Adrenal gland (tissue), 12 donors: ENCODE data around the gene PPP2R1A. TPM values are rescaled to one million over a fixed set of nuclear protein-coding genes. Genes with fewer than 3 reads are reported as not detected.
A peak's percentile ranks its signal among the peaks of the same experiment; 100 is the strongest.
"Not testable (repeated sequence)": the region's sequence is repeated elsewhere in the genome, so short reads cannot be mapped to it uniquely, and the experiment has no call there.

Source experiments
- DNase-seq, 7 donors: peaks; one replicate each; pipeline ENCODE4 v3.0.0-alpha.2; 2019 to 2020
- H3K27ac ChIP-seq, 5 donors: fragments of 200-600 bp; sonication (generic) in 4 of 5; 1 replicate in 3 of 5; 2 replicates in 2 of 5; pipeline versions ENCODE4 v1.5.1 to v1.8.0; 2016 to 2020; ENCODE audit warnings: mild to moderate bottlenecking in 1 of 5
- H3K27me3 ChIP-seq: fragments of 200-600 bp; 2 replicates; pipeline ENCODE4 v1.8.0; 2021
- H3K36me3 ChIP-seq, 2 donors: fragments of 200-600 bp; replicated peaks in 1 of 2; 1 replicate in 1 of 2; 2 replicates in 1 of 2; pipeline versions ENCODE4 v1.5.1 to v1.8.0; 2018 to 2022
- H3K4me1 ChIP-seq, 2 donors: fragments of 200-600 bp; replicated peaks in 1 of 2; 1 replicate in 1 of 2; 2 replicates in 1 of 2; pipeline versions ENCODE4 v1.5.1 to v1.8.0; 2018 to 2021
- H3K4me3 ChIP-seq, 4 donors: fragments of 200-600 bp; sonication (generic) in 3 of 4; one replicate each; pipeline ENCODE4 v1.5.1; 2016 to 2018
- H3K9me3 ChIP-seq, 3 donors: fragments of 200-600 bp; sonication (generic) in 1 of 3; replicated peaks in 1 of 3; 1 replicate in 2 of 3; 2 replicates in 1 of 3; pipeline versions ENCODE4 v1.5.1 to v1.8.0; 2016 to 2021
- POLR2A ChIP-seq, 2 donors: fragments of 450-650 bp; IDR thresholded peaks; one replicate each; pipeline ENCODE4 v1.6.1; 2017; ENCODE audit warnings: antibody characterized with exemption in 2 of 2, mild to moderate bottlenecking in 2 of 2, moderate library complexity in 1 of 2
- WGBS, 4 donors: extraction: QIAGEN DNeasy Blood & Tissue Kit in 2 of 4; methylation state at CpG; one replicate each; pipeline versions ENCODE4 v1.1.5 to v1.1.7; 2013 to 2017; 5-methylcytosine and 5-hydroxymethylcytosine counted together
- intact Hi-C, 2 donors: fragments of 100-400 bp; cut with DNase I; formaldehyde crosslinking; loops; one replicate each; pipeline versions ENCODE4 v1.14.1 to v1.15.0; 2022 to 2023
- polyA plus RNA-seq, 3 donors: library from polyadenylated mRNA; stranded (reverse); fragments of 200-250 nt in 2 of 3; fragments of 350-450 nt in 1 of 3; fragmentation: Illumina TruSeq in 1 of 3; extraction: RNeasy Lipid Tissue Mini Kit (QIAGEN cat#74804) in 1 of 3; gene quantifications; one replicate each; pipeline ENCODE4 v1.2.3, GENCODE V29; 2013 to 2014
- total RNA-seq, 9 donors: library from RNA; depleted of rRNA in 4 of 9; stranded (reverse); fragments of >200 nt in 4 of 9; fragments of 120-200 nt in 1 of 9; fragmentation: NEBNext Ultra II Directional in 1 of 9; extraction: Animal tissue kit (Norgen Biotek cat#: 25700) in 1 of 9; gene quantifications; one replicate each; pipeline versions ENCODE4 v1.1.0 to v1.2.4, GENCODE V29; 2013 to 2023
- TF ChIP-seq, protein P1 (sequence below), 6 experiments: fragments of 450-650 bp in 4 of 6; fragments of 200-600 bp in 2 of 6; sonication (generic) in 1 of 6; IDR thresholded peaks; 1 replicate in 5 of 6; 2 replicates in 1 of 6; pipeline versions ENCODE4 v1.5.1 to v1.8.0; 2016 to 2021; ENCODE audit warnings: antibody characterized with exemption in 6 of 6, mild to moderate bottlenecking in 2 of 6, moderate library complexity in 1 of 6
- donor health status: healthy with polysubstance abuse.
- donor health status: Bipolar disorder and iron deficiency.
- donor health status: DM: yes; HTN: yes; CAD: no.
- donor health status: DM: no; HTN: no; CAD: no.
- donor health status: DM: no; HTN: no; CAD: no.
- donor health status: DM: yes; HTN: yes; CAD: no.

Gene PPP2R1A
- total and polyA plus RNA-seq, 12 donors, result 161 to 1,330 (median 371) TPM

DNA sequence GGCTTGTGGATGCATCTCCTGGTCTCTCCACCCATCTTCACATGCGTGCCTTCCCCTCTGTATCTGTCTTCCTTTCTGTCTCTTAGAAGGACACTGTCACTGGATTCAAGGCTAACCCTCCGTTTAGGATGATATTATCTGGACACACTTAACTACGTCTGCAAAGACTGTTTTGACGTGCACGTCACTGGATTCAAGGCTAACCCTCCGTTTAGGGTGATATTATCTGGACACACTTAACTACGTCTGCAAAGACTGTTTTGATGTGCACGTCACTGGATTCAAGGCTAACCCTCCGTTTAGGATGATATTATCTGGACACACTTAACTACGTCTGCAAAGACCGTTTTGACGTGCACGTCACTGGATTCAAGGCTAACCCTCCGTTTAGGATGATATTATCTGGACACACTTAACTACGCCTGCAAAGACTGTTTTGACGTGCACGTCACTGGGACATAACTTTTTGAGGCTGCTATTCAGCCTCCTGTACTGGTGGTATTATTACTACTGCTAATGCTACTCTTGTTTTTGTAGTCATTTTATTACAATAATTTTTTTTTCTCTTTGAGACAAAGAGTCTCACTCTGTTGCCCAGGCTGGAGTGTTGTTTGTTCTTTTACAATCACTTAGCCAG, 11.0 kb downstream of the PPP2R1A start:
- TF ChIP-seq POLR2A (IDR thresholded peaks at IDR 0.05), result peak in 1 of 2 donors; percentile 29
- 39 to 60% (median 51%) methylated on average over 17 of the region's 17 CpGs for WGBS, 4 donors
- H3K9me3 ChIP-seq, intact Hi-C loops, H3K27me3 ChIP-seq, H3K4me3 ChIP-seq: not testable (repeated sequence)
- H3K27ac ChIP-seq, result peak overlapping the region; percentile 70 to 99 (median 85)
- peaks cover 29 to 84% of the 10 kb centered on the region in 2 donors for H3K4me1 ChIP-seq
- peak; percentile 61 to 91 (median 76) for DNase-seq
- H3K36me3 ChIP-seq, result peaks cover 0 to 59% of the 10 kb centered on the region in 2 donors

DNA sequence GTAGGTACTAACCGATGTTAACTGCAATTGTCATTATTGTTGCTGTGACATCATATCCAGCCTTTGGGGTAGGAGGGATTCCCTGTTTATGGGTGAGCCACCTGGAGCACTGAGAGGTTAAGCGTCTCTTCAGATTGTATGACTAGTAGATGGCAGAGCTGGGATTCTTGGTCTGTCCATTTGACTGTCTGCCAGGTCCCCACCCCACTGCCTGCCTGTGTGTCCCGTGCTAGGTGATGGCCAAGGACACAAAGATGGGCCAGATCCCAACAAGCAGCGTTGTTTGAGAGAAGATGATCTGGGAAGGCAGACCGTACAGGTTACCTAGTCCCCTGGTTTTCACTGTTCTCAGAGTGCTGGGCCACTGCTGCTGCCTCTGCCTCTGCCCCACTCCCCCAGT, 16.6 kb downstream of the PPP2R1A start:
- H3K27ac ChIP-seq, result peak overlapping the region in 4 of 5 donors; percentile 34 to 99 (median 60)
- intact Hi-C loops, result no loop called here
- peaks cover 8 to 51% of the 10 kb centered on the region in 2 donors for H3K4me1 ChIP-seq
- H3K36me3 ChIP-seq, result peaks cover 0 to 98% of the 10 kb centered on the region in 2 donors
- TF ChIP-seq POLR2A (IDR thresholded peaks at IDR 0.05), result peak in 1 of 2 donors; percentile 35
- TF ChIP-seq, protein P1, sequence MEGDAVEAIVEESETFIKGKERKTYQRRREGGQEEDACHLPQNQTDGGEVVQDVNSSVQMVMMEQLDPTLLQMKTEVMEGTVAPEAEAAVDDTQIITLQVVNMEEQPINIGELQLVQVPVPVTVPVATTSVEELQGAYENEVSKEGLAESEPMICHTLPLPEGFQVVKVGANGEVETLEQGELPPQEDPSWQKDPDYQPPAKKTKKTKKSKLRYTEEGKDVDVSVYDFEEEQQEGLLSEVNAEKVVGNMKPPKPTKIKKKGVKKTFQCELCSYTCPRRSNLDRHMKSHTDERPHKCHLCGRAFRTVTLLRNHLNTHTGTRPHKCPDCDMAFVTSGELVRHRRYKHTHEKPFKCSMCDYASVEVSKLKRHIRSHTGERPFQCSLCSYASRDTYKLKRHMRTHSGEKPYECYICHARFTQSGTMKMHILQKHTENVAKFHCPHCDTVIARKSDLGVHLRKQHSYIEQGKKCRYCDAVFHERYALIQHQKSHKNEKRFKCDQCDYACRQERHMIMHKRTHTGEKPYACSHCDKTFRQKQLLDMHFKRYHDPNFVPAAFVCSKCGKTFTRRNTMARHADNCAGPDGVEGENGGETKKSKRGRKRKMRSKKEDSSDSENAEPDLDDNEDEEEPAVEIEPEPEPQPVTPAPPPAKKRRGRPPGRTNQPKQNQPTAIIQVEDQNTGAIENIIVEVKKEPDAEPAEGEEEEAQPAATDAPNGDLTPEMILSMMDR (IDR thresholded peaks at IDR 0.05), result no peak
- peak; percentile 73 to 95 (median 89) for DNase-seq
- no peaks in the 10 kb centered on the region for H3K27me3 ChIP-seq
- 36 to 79% (median 57%) methylated on average over 2 to 5 of the region's 5 CpGs for WGBS, 4 donors
- no peak overlapping the region for H3K4me3 ChIP-seq
- H3K9me3 ChIP-seq, result no peaks in the 10 kb centered on the region

DNA sequence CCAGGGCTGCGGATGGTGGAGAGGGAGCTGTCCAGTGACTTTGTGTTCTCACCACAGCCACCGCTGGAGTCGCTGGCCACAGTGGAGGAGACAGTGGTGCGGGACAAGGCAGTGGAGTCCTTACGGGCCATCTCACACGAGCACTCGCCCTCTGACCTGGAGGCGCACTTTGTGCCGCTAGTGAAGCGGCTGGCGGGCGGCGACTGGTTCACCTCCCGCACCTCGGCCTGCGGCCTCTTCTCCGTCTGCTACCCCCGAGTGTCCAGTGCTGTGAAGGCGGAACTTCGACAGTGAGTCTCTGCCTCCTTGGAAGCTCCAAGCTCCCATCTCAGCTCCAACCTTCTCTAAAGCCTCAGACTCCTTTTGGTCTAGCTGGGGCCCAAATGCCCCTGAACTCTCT, 21.4 kb downstream of the PPP2R1A start:
- WGBS, 4 donors, result 91 to 94% (median 92%) methylated on average over 19 to 20 of the region's 20 CpGs
- H3K9me3 ChIP-seq, result no peaks in the 10 kb centered on the region
- no peaks in the 10 kb centered on the region for H3K27me3 ChIP-seq
- peaks cover 0 to 100% of the 10 kb centered on the region in 2 donors for H3K36me3 ChIP-seq
- H3K4me1 ChIP-seq, result peaks cover 6 to 16% of the 10 kb centered on the region in 2 donors
- peak overlapping the region in 1 of 5 donors; percentile 5 for H3K27ac ChIP-seq
- no peak overlapping the region for H3K4me3 ChIP-seq
- DNase-seq, result peak in 1 of 7 donors; percentile 14
- no peak for TF ChIP-seq POLR2A (IDR thresholded peaks at IDR 0.05)
- intact Hi-C loops, result no loop called here

DNA sequence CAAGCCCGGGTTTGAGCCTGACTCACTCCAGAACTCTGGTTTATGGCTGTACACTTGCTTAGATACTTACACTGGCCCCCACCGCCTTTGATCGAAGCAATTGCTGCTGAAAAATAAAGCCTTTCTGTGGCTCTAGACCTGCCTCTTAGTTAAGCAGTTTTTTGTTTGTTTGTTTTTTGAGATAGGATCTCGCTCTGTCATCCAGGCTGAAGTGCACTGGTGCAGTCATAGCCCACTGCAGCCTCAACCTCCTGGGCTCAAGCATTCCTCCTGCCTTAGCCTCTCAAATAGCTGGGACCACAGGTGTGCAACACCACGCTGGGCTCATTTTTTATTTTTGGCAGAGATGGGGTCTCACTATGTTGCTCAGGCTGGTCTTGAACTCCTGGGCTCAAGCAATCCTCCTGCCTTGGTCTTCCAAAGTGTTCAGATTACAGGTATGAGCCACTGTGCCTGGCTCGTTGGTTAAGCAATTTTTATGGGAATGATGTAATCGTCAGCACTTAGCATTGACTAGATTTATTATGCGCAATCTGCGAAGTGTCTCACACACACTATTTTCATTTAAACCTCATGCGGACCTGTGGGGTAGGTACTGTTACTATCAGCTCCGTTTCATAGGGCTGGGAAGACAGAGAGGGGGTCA, 22.2 kb downstream of the PPP2R1A start:
- peak in 1 of 7 donors; percentile 9 for DNase-seq
- TF ChIP-seq, protein P1 (IDR thresholded peaks at IDR 0.05), result no peak
- TF ChIP-seq POLR2A (IDR thresholded peaks at IDR 0.05), result no peak
- Histone ChIP-seq H3K4me3 (no peak overlapping the region), H3K36me3 (peaks cover 0 to 100% of the 10 kb centered on the region in 2 donors), H3K4me1 (peaks cover 0 to 9% of the 10 kb centered on the region in 2 donors), H3K9me3 (no peaks in the 10 kb centered on the region), H3K27me3 (no peaks in the 10 kb centered on the region), H3K27ac (peak overlapping the region in 1 of 5 donors; percentile 26)
- WGBS, 4 donors, result 85 to 89% (median 87%) methylated on average over 10 to 11 of the region's 11 CpGs
- intact Hi-C loops, result no loop called here

DNA sequence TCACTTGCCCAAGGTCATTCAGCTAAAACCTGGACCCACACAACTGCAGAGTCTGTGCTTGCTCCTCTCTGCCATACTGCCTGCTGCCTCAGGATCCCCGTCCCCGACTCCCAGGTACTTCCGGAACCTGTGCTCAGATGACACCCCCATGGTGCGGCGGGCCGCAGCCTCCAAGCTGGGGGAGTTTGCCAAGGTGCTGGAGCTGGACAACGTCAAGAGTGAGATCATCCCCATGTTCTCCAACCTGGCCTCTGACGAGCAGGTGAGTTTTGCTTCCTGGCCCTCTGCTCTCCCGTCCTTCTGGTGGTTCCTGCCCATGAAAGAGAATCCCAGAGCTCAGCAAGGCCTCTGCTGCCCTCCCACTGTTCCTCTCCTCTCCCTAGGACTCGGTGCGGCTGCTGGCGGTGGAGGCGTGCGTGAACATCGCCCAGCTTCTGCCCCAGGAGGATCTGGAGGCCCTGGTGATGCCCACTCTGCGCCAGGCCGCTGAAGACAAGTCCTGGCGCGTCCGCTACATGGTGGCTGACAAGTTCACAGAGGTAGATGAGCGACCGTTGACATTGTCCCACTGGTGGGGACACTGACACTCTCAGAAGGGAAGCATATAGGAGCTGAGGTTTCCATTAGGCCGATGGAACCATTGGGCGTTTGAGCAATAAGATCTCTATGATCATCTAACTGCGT, 22.9 kb downstream of the PPP2R1A start:
- no peaks in the 10 kb centered on the region for H3K27me3 ChIP-seq
- WGBS, 4 donors, result 94 to 98% (median 97%) methylated on average over 14 to 25 of the region's 25 CpGs
- TF ChIP-seq, protein P1 (IDR thresholded peaks at IDR 0.05), result no peak
- TF ChIP-seq POLR2A (IDR thresholded peaks at IDR 0.05), result no peak
- intact Hi-C loops, result no loop called here
- no peak overlapping the region for H3K4me3 ChIP-seq
- peaks cover 0 to 100% of the 10 kb centered on the region in 2 donors for H3K36me3 ChIP-seq
- H3K9me3 ChIP-seq, result no peaks in the 10 kb centered on the region
- DNase-seq, result peak in 1 of 7 donors; percentile 16
- peak overlapping the region in 1 of 5 donors; percentile 26 for H3K27ac ChIP-seq
- H3K4me1 ChIP-seq, result peaks cover 0 to 9% of the 10 kb centered on the region in 2 donors
